HepG2 (cell line): ENCODE results near the gene ZDHHC18. TPM values are rescaled to one million over a fixed set of nuclear protein-coding genes. Genes with fewer than 3 reads are reported as not detected.

Source experiments
- CREM ChIP-seq, 2 experiments: sonication (generic) in 1 of 2; formaldehyde crosslinking in 1 of 2; IDR thresholded peaks; 2 replicates each; pipeline versions ENCODE4 v1.4.0 to v1.6.1; 2016 to 2020; ENCODE audit warnings: antibody characterized with exemption in 1 of 2, mild to moderate bottlenecking in 1 of 2, missing genetic modification reagents in 1 of 2
- ELF1 ChIP-seq: sonication (generic); formaldehyde crosslinking; IDR thresholded peaks from 2 replicates; pipeline ENCODE4 v1.4.0; 2020; ENCODE audit warnings: missing genetic modification reagents
- FOXP1 ChIP-seq, 2 experiments: fragments of 450-650 bp in 1 of 2; IDR thresholded peaks; 2 replicates each; pipeline ENCODE4 v1.6.1; 2017 to 2018; ENCODE audit warnings: antibody characterized with exemption in 1 of 2
- HMG20B ChIP-seq: conservative IDR thresholded peaks from 2 replicates; pipeline ENCODE4 v1.6.1; 2016; ENCODE audit warnings: missing genetic modification reagents, missing compliant biosample characterization
- HNF4A ChIP-seq: sonication (generic); formaldehyde crosslinking; IDR thresholded peaks from 2 replicates; pipeline ENCODE4 v1.4.0; 2020; ENCODE audit warnings: missing genetic modification reagents
- HOXA9 ChIP-seq: sonication (generic); formaldehyde crosslinking; IDR thresholded peaks from 2 replicates; pipeline ENCODE4 v1.8.1; 2022; ENCODE audit warnings: missing genetic modification reagents, mild to moderate bottlenecking, moderate library complexity, borderline replicate concordance
- PAXIP1 ChIP-seq: sonication (generic); formaldehyde crosslinking; conservative IDR thresholded peaks from 2 replicates; pipeline ENCODE4 v1.4.0; 2020; ENCODE audit warnings: mild to moderate bottlenecking, missing genetic modification reagents, moderate library complexity
- PPARG ChIP-seq: conservative IDR thresholded peaks from 2 replicates; pipeline ENCODE4 v1.6.1; 2016; ENCODE audit warnings: missing biosample characterization, missing genetic modification reagents
- RERE ChIP-seq: IDR thresholded peaks from 2 replicates; pipeline ENCODE4 v1.6.1; 2016; ENCODE audit warnings: low read depth, missing genetic modification reagents, missing compliant biosample characterization
- SAP130 ChIP-seq: IDR thresholded peaks from 2 replicates; pipeline ENCODE4 v1.6.1; 2016; ENCODE audit warnings: low read depth
- TRIM22 ChIP-seq: fragments of 450-650 bp; IDR thresholded peaks from 2 replicates; pipeline ENCODE4 v1.6.1; 2017
- ZBTB21 ChIP-seq: sonication (generic); formaldehyde crosslinking; IDR thresholded peaks from 2 replicates; pipeline ENCODE4 v1.4.0; 2020; ENCODE audit warnings: missing genetic modification reagents
- polyA plus RNA-seq, 8 experiments: library from polyadenylated mRNA; depleted of rRNA in 3 of 8; stranded (reverse) in 7 of 8; unstranded in 1 of 8; fragments of >200 nt; fragmentation: Illumina TruSeq in 4 of 8; extraction: Trizol in 4 of 8; gene quantifications; 2 replicates each; pipeline versions ENCODE4 v1.2.1 to v1.2.3, GENCODE V29; 2011 to 2016; ENCODE audit warnings: low read depth in 4 of 8, missing spikeins in 1 of 8, mixed read lengths in 1 of 8; ENCODE audit not compliant: insufficient read depth in 1 of 8
- total RNA-seq, 5 experiments: library from RNA; depleted of rRNA; stranded (reverse); fragments of >200 nt; fragmentation: Illumina TruSeq; extraction: Trizol; gene quantifications; 2 replicates each; pipeline ENCODE4 v1.2.3, GENCODE V29; 2016; ENCODE audit warnings: low read depth in 1 of 5

Gene ZDHHC18
- total and polyA plus RNA-seq, 2 of the 13 experiments (the other 11 are each of a cell fraction or from before 2014, with no cell fraction given), result 13.2 to 35.3 TPM

- TF ChIP-seq PAXIP1 (CRISPR knock-in tag) (peak; percentile 86), RERE (CRISPR knock-in tag) (peak; percentile 76; the same call in 1 of the 2 replicates), PPARG (CRISPR knock-in tag) (peak; percentile 83), ELF1 (CRISPR knock-in tag) (peak; percentile 36; the same call in 1 of the 2 replicates), FOXP1 (IDR thresholded peaks at IDR 0.05) (peak; percentile 99), FOXP1 (CRISPR knock-in tag; IDR thresholded peaks at IDR 0.05) (peak; percentile 100), ZBTB21 (CRISPR knock-in tag) (no peak), SAP130 (CRISPR knock-in tag) (peak; percentile 73), HMG20B (peak; percentile 91), CREM (IDR thresholded peaks at IDR 0.05) (peak; percentile 56; the same call in 1 of the 2 replicates), CREM (CRISPR knock-in tag; IDR thresholded peaks at IDR 0.05) (no peak), TRIM22 (no peak), HNF4A (CRISPR knock-in tag) (peak; percentile 62), HOXA9 (0 out of 2 replicates have a peak, but pooled peaks have one; percentile 46)
Observed at GRCh38 chr1:26831546-26832248, 5.2 kb downstream of the ZDHHC18 start (continued).
